Upper lobe of left lung (tissue), 6 donors: ENCODE results near the gene SLC49A3. TPM values are rescaled to one million over a fixed set of nuclear protein-coding genes. Genes with fewer than 3 reads are reported as not detected.
"Not testable (repeated sequence)": the region's sequence is repeated elsewhere in the genome, so short reads cannot be mapped to it uniquely, and the experiment has no call there.

Experiments used
- ATAC-seq, 2 donors: fragments of 200-7000 bp; cut with Tn5 transposase; one replicate each; pipeline ENCODE4 v1.9.1; 2022; ENCODE audit warnings: mild to moderate bottlenecking in 2 of 2, moderate library complexity in 2 of 2; ENCODE audit not compliant: low FRiP score in 2 of 2
- DNase-seq, 2 donors: peaks; one replicate each; pipeline ENCODE4 v3.0.0-alpha.2; 2019 to 2020
- H3K27ac ChIP-seq, 4 donors: fragments of 200-600 bp; sonication (generic); one replicate each; pipeline ENCODE4 v1.5.1; 2016 to 2019
- H3K27me3 ChIP-seq, 4 donors: fragments of 200-600 bp; sonication (generic); one replicate each; pipeline ENCODE4 v1.5.1; 2017 to 2019
- H3K36me3 ChIP-seq, 4 donors: fragments of 200-600 bp; sonication (generic); one replicate each; pipeline ENCODE4 v1.5.1; 2016 to 2019
- H3K4me1 ChIP-seq, 4 donors: fragments of 200-600 bp; sonication (generic); one replicate each; pipeline ENCODE4 v1.5.1; 2018 to 2019
- H3K4me3 ChIP-seq, 4 donors: fragments of 200-600 bp; sonication (generic); one replicate each; pipeline ENCODE4 v1.5.1; 2017 to 2019; ENCODE audit warnings: mild to moderate bottlenecking in 2 of 4, moderate library complexity in 1 of 4
- H3K9me3 ChIP-seq, 4 donors: fragments of 200-600 bp; sonication (generic); one replicate each; pipeline ENCODE4 v1.5.1; 2018 to 2019
- CTCF ChIP-seq, 6 experiments: fragments of 450-650 bp in 4 of 6; fragments of 200-600 bp in 2 of 6; sonication (generic) in 2 of 6; IDR thresholded peaks; one replicate each; pipeline ENCODE4 v1.5.1; 2016 to 2019; ENCODE audit warnings: antibody characterized with exemption in 6 of 6
- EP300 ChIP-seq, 4 donors: sonication (generic); formaldehyde crosslinking; IDR thresholded peaks; one replicate each; pipeline ENCODE4 v1.5.1; 2017; ENCODE audit warnings: antibody characterized with exemption in 4 of 4, control low read depth in 2 of 4
- POLR2A ChIP-seq, 4 donors: fragments of 450-650 bp; IDR thresholded peaks; one replicate each; pipeline ENCODE4 v1.5.1; 2016 to 2017; ENCODE audit warnings: antibody characterized with exemption in 4 of 4, mild to moderate bottlenecking in 2 of 4
- POLR2AphosphoS5 ChIP-seq, 2 donors: sonication (generic); formaldehyde crosslinking; IDR thresholded peaks; one replicate each; pipeline ENCODE4 v1.5.1; 2017; ENCODE audit warnings: antibody characterized with exemption in 2 of 2
- WGBS, 2 donors: methylation state at CpG; one replicate each; pipeline ENCODE4 v1.1.5; 2017 to 2018; 5-methylcytosine and 5-hydroxymethylcytosine counted together
- total RNA-seq, 6 donors: library from RNA; depleted of rRNA in 4 of 6; stranded (reverse); fragments of >200 nt in 4 of 6; gene quantifications; one replicate each; pipeline versions ENCODE4 v1.1.0 to v1.2.1, GENCODE V29; 2016 to 2021
- donor health status: DM: no; HTN: no; CAD: no; lungs with moderate emphysema.
- donor health status: DM: no; HTN: yes; CAD: no; lungs with severe emphysema.

The SLC49A3 gene
- total RNA-seq, 6 donors from 2014 or later: 12.2 to 65.0 (median 32.3) TPM

- Histone ChIP-seq H3K4me3 (no peak overlapping the region), H3K9me3 (no peaks in the 10 kb centered on the region), H3K4me1 (no peaks in the 10 kb centered on the region), H3K27ac (no peak overlapping the region), H3K27me3 (no peaks in the 10 kb centered on the region), H3K36me3 (peaks cover 35 to 75% (median 67%) of the 10 kb centered on the region in 4 donors)
- WGBS, 2 donors: 94 to 96% methylated on average over 13 to 18 of the region's 18 CpGs
- peak in 1 of 2 donors; percentile 48 for DNase-seq
- no peak for ATAC-seq
- no peak for TF ChIP-seq POLR2A (IDR thresholded peaks at IDR 0.05)
- no peak for TF ChIP-seq CTCF (IDR thresholded peaks at IDR 0.05)
- TF ChIP-seq POLR2AphosphoS5 (IDR thresholded peaks at IDR 0.05): no peak
- TF ChIP-seq EP300 (IDR thresholded peaks at IDR 0.05): no peak
Measured at GRCh38 chr4:733631-733980, 44.7 kb upstream of the SLC49A3 start.

- TF ChIP-seq POLR2AphosphoS5 (IDR thresholded peaks at IDR 0.05) (no peak), CTCF (IDR thresholded peaks at IDR 0.05) (no peak), POLR2A (IDR thresholded peaks at IDR 0.05) (no peak), EP300 (IDR thresholded peaks at IDR 0.05) (no peak)
- Histone ChIP-seq H3K4me3 (no peak overlapping the region), H3K4me1 (no peaks in the 10 kb centered on the region), H3K36me3 (peaks cover 33 to 72% (median 63%) of the 10 kb centered on the region in 4 donors), H3K9me3 (no peaks in the 10 kb centered on the region), H3K27me3 (no peaks in the 10 kb centered on the region), H3K27ac (no peak overlapping the region)
- DNase-seq (peak in 1 of 2 donors; percentile 82), ATAC-seq (peak; percentile 13 to 49)
- 73 to 86% methylated on average over 3 to 32 of the region's 32 CpGs for WGBS, 2 donors
Measured at GRCh38 chr4:732911-733630, 44.1 kb upstream of the SLC49A3 start.

- DNase-seq (no peak), ATAC-seq (peak; percentile 5 to 19)
- H3K27ac ChIP-seq: no peak overlapping the region
- H3K27me3 ChIP-seq: no peaks in the 10 kb centered on the region
- 91 to 94% methylated on average over 6 to 15 of the region's 20 CpGs for WGBS, 2 donors
- no peak for TF ChIP-seq EP300 (IDR thresholded peaks at IDR 0.05)
- no peak for TF ChIP-seq CTCF (IDR thresholded peaks at IDR 0.05)
- TF ChIP-seq POLR2A (IDR thresholded peaks at IDR 0.05): no peak
- no peak for TF ChIP-seq POLR2AphosphoS5 (IDR thresholded peaks at IDR 0.05)
- peaks cover 30 to 66% (median 57%) of the 10 kb centered on the region in 4 donors for H3K36me3 ChIP-seq
- H3K4me1 ChIP-seq: peaks cover 0 to under 1% (median 0%) of the 10 kb centered on the region in 4 donors
- no peak overlapping the region for H3K4me3 ChIP-seq
- no peaks in the 10 kb centered on the region for H3K9me3 ChIP-seq
Measured at GRCh38 chr4:732486-732885, 43.5 kb upstream of the SLC49A3 start.

- H3K4me1 ChIP-seq, H3K27ac ChIP-seq, H3K4me3 ChIP-seq, H3K9me3 ChIP-seq, ATAC-seq, H3K27me3 ChIP-seq: not testable (repeated sequence)
- peaks cover 30 to 61% (median 52%) of the 10 kb centered on the region in 4 donors for H3K36me3 ChIP-seq
- DNase-seq: peak in 1 of 2 donors; percentile 38
- WGBS, 2 donors: 40 to 72% methylated on average over 2 to 6 of the region's 27 CpGs
Measured at GRCh38 chr4:731954-732353, 43.0 kb upstream of the SLC49A3 start.

- not testable (repeated sequence) for H3K27me3 ChIP-seq, H3K9me3 ChIP-seq, H3K27ac ChIP-seq, ATAC-seq, H3K4me3 ChIP-seq
- DNase-seq: peak in 1 of 2 donors; percentile 77
- 96 to 97% methylated on average over 18 to 36 of the region's 68 CpGs for WGBS, 2 donors
- Histone ChIP-seq H3K36me3 (peaks cover 30 to 55% (median 48%) of the 10 kb centered on the region in 4 donors), H3K4me1 (peaks cover 5 to 13% (median 8%) of the 10 kb centered on the region in 4 donors)
Measured at GRCh38 chr4:730946-731904, 42.3 kb upstream of the SLC49A3 start.
